ENCODE measurements around the gene DNMBP.

GRCh38 chr10:99854860-99855259, 154.9 kb downstream of the DNMBP start:
- TF ChIP-seq CTCF (IDR thresholded peaks at IDR 0.05): peak in 3 of 6 experiments; percentile 16 to 26 (median 22)
- no peak for TF ChIP-seq POLR2A (IDR thresholded peaks at IDR 0.05)

Measured in thyroid gland (tissue), 4 donors.